M059J (cell line): ENCODE measurements around the gene AP1S3. TPM values are rescaled to one million over a fixed set of nuclear protein-coding genes. Genes with fewer than 3 reads are reported as not detected.
"Not testable (repeated sequence)": the region's sequence is repeated elsewhere in the genome, so short reads cannot be mapped to it uniquely, and the experiment has no call there.

Experiments
- DNase-seq: peaks from one replicate; pipeline ENCODE4 v3.0.0-alpha.2; 2012; ENCODE audit warnings: low read depth
- total RNA-seq: library from RNA; depleted of rRNA; stranded (reverse); fragments of >200 nt; shearing (Covaris generic); gene quantifications from 2 replicates; pipeline ENCODE4 v1.2.3, GENCODE V29; 2014

Gene AP1S3
- total RNA-seq, 1 experiment from 2014 or later, result 5.4 TPM

GRCh38 chr2:223801736-223802135 is 35.6 kb downstream of the AP1S3 start:
- DNase-seq, result peak; percentile 5

DNA sequence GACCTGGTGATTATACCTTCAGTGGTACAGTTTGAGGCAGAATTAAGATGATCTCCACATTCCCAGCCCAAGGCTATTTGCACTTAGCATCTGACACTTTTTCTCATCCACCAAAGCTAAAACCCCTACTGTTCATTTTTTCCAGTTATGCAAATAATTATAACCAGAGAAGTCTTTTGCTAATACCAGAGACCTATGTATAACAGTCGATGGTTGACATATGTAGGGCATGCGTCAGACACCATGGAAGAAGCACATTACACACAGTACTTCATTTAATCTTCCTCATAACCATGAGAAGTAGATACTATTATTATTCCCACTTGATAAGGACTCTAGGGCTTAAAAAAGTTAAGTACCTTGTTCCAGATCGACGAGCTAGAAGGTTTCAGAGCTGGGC is 36.5 kb downstream of the AP1S3 start:
- DNase-seq, result no peak

DNA sequence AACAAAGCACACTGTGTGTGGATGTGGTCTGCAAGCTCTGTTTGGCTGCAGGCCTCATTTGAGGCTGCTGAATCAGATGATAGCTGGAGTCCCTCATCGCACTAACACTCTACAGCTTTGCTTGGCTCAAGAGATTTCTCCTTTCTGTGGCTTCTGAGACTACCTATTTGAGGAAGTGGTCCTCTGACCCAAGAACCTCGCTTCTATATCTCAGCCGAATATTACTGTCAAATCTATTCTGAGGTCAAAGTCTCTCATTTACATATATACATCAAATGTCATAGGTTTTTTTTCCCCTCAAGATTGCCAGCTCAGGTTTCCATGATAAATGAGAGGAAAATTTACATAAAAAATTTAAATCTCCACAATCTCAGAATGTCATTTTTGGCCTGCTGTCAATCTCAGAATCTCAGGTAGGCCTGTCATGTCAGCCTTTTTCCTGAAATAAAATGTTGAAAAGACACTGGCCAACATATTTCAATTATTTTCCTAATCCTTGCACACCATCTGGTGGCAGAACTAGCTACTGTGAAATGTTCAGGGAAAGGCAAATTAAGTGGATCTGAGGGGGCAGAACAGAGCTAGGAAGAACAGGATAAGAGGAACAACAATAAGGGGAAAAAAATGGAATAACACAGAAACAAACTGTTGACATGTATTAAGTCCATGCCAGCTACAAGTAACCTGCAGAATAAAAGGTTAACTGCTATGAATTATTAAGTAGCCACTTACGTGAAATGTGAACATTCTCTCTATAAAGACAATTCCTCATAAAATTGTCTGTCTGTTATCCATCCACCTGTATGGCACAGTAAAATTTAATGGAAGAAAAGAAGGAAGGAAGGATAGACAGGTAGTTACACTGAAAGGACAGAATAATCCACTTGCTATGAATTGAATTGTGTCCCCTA is 39.3 kb downstream of the AP1S3 start:
- peak; percentile 62 for DNase-seq

GRCh38 chr2:223797037-223797436 is 40.3 kb downstream of the AP1S3 start:
- DNase-seq, result peak; percentile 81

- no peak for DNase-seq
These were observed 48.0 kb downstream of the AP1S3 start for GRCh38 chr2:223789423-223789822.

- DNase-seq, result no peak
These were observed 48.6 kb downstream of the AP1S3 start for GRCh38 chr2:223788826-223789225.

DNA sequence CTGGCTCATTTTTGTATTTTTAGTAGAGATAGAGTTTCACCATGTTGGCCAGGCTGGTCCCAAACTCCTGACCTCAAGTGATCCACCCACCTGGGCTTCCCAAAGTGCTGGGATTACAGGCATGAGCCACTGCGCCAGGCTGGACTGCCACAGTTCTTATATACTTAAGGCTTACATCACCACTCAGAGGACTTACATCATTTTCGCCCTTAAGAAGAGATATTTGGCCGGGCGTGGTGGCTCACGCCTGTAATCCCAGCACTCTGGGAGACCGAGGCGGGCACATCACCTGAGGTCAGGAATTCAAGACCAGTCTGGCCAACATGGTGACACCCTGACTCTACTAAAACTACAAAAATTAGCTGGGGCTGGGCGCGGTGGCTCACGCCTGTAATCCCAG is 49.3 kb downstream of the AP1S3 start:
- not testable (repeated sequence) for DNase-seq

DNA sequence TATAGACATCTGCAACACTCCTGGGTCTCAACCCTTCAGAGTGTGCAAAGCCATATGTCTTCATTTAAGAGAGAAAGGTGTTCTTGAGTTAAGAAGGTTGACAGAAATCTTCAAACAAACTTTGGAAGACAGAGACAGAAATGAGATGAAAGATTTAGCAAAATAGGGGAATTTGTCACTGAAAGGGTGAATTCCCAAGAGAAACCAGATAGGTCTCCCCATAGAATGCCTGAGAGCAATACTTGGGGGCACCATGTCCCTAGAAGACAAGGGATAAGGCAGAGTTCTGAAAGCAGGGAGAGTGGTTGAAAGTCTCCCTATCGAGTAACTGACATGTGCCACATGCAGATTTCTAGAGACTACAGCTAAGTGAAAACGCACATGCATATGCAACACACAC is 50.0 kb downstream of the AP1S3 start:
- no peak for DNase-seq

DNA sequence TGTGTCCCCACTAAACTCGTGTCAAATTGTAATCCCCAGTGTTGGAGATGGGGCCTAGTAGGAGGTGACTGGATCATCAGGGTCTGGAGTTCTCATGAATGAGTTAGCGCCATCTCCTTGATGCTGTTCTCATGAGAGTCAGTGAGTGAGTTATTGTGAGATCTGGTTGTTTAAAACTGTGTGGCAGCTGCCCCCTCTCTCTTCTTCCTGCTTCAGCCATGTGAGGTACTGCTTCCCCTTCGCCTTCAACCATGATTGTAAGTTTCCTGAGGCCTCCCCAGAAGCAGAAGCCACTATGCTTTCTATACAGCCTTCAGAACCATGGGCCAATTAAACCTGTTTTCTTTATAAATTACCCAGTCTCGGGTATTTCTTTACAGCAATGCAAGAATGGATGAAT is 50.4 kb downstream of the AP1S3 start:
- no peak for DNase-seq

- no peak for DNase-seq
These were observed 51.1 kb downstream of the AP1S3 start for GRCh38 chr2:223786236-223786635.

GRCh38 chr2:223784221-223784772 is 53.1 kb downstream of the AP1S3 start:
- DNase-seq, result no peak

- no peak for DNase-seq
These were observed 54.8 kb downstream of the AP1S3 start for GRCh38 chr2:223782629-223783028.

GRCh38 chr2:223781560-223781959 is 55.8 kb downstream of the AP1S3 start:
- DNase-seq, result no peak

DNA sequence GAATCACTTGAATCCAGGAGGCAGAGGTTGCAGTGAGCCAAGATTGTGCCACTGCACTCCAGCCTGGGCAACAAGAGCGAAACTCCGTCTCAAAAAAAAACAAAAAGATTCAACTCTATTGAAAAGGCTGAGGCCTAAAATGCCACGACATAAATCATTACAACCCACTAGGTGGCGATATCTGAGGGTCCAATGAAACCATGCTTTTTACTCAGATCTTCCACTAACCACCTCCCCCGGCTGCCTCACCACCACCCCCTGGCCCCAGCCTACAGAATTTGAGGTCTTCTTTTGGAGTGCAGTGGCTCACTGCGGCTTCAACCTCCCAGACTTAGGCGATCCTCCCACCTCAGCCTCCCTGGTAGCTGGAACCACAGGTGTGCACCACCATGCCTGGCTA is 57.5 kb downstream of the AP1S3 start:
- DNase-seq, result peak; percentile 46

DNA sequence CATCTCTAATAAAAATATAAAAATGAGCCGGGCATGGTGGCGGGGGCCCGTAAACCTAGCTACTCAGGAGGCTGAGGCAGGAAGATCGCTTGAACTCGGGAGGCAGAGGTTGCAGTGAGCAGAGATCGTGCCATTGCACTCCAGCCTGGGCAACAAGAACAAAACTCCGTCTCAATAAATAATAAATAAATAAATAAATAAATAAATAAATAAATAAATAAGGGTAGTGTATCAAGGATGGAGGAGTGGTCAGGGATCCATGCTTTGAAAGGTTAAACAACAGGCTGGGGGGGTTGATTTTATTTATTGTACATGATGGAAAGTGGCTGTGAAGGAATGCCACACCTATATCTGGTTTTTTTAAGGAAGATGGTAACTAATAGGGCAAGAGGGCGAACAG is 63.2 kb downstream of the AP1S3 start:
- DNase-seq, result no peak

DNA sequence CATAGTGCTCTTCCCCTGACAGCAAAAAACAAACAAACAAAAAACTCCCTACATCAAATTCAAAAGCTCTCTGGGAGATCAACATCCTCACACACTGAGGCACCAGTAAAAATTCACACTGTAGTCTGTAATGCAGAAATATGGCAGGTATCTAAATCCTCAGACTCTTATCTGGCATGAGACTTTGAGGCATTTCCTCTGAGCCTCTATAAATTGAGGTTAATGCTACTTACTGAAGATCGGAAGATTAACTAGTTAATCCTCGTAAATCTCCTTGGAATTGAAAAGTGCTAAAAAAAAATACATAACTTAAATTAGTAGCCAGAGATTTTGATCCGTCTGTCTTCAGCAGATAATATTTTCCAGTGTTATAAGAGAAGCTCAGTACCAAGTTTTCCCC is 65.0 kb downstream of the AP1S3 start:
- DNase-seq, result no peak

- no peak for DNase-seq
These were observed 65.9 kb downstream of the AP1S3 start for GRCh38 chr2:223771475-223771874.

GRCh38 chr2:223768179-223768578 is 69.2 kb downstream of the AP1S3 start:
- DNase-seq, result no peak

GRCh38 chr2:223767341-223767740 is 70.0 kb downstream of the AP1S3 start:
- no peak for DNase-seq

DNA sequence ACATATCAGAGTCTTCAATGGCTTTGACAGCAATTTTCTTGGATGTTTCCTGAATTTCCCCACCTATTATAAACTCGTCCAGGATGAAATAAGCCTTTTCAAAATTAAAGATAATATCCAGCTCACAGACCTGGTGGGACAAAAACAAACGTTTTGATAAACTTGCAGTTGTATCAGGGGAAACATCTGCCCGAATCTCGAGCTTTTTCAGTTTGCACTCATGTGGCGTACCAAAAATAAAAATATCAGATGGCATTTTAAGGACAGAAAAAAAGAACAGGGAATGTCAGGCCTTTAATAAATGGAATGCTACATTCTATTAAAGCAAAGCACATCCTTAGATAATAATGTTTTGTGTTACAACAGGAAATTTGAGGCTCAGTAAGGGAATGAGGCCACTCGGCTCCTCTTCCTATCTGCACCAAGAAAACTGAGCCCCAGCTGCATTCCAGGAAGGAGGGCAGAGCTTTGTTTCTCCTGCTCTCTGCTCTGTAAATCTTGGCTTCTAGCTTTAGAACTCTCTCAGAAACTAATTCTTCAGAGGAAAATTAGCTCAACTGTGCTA is 72.1 kb downstream of the AP1S3 start:
- DNase-seq, result no peak

- no peak for DNase-seq
These were observed 72.6 kb downstream of the AP1S3 start for GRCh38 chr2:223764796-223765195.

DNA sequence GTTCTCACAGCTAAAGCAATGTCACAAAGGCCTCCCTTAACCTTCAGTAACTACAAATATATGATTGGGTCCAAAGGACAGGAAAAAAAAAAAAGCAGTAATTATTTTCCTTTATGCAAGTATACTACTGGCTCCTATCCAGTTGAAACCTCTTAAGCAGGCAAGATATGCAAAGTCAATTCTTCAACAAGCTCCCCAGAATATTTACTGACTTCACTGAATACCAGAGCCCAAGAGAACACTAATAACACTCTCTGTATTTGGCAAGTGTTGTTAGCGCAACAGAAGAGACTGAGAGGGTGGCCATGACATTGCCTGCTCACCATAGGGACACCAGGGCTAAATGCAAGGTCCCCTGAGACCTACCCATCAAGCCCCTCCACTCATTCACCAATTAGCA is 74.5 kb downstream of the AP1S3 start:
- no peak for DNase-seq

GRCh38 chr2:223761746-223762145 is 75.6 kb downstream of the AP1S3 start:
- not testable (repeated sequence) for DNase-seq
